Astrocyte (in vitro differentiated cells and primary cell): ENCODE results near the gene AMBP. TPM values are rescaled to one million over a fixed set of nuclear protein-coding genes. Genes with fewer than 3 reads are reported as not detected.

Source experiments
- DNase-seq: peaks from one replicate; pipeline ENCODE4 v3.0.0-alpha.2; 2010; ENCODE audit warnings: low read depth
- FAIRE-seq: peaks from 2 replicates; lab custom pipeline; 2011; peaks lifted over from hg19 to GRCh38; lab: Jason Lieb, UNC
- H2AFZ ChIP-seq: 2 replicates; pipeline ENCODE4 v1.6.0; 2012; ENCODE audit warnings: low read depth, low read length, inconsistent platforms
- H3K27ac ChIP-seq: 2 replicates; pipeline ENCODE4 v1.5.1; 2011; ENCODE audit warnings: low read depth, low read length, inconsistent platforms
- H3K27me3 ChIP-seq: 2 replicates; pipeline ENCODE4 v1.6.0; 2011; ENCODE audit warnings: low read length, inconsistent platforms; ENCODE audit not compliant: insufficient read depth
- H3K36me3 ChIP-seq: 2 replicates; pipeline ENCODE4 v1.5.1; 2011; ENCODE audit warnings: low read length, inconsistent platforms; ENCODE audit not compliant: insufficient read depth
- H3K4me1 ChIP-seq: 2 replicates; pipeline ENCODE4 v1.5.1; 2011; ENCODE audit warnings: low read length, inconsistent platforms; ENCODE audit not compliant: insufficient read depth
- H3K4me2 ChIP-seq: 2 replicates; pipeline ENCODE4 v1.6.0; 2012; ENCODE audit warnings: low read length, inconsistent platforms
- H3K4me3 ChIP-seq: 2 replicates; pipeline ENCODE4 v1.5.1; 2011; ENCODE audit warnings: low read depth, mild to moderate bottlenecking, low read length, inconsistent platforms; ENCODE audit not compliant: insufficient read depth
- H3K79me2 ChIP-seq: 2 replicates; pipeline ENCODE4 v1.6.0; 2012; ENCODE audit warnings: mild to moderate bottlenecking, low read length, inconsistent platforms; ENCODE audit not compliant: insufficient read depth
- H3K9ac ChIP-seq: 2 replicates; pipeline ENCODE4 v1.6.0; 2012; ENCODE audit warnings: mild to moderate bottlenecking, low read length, inconsistent platforms
- H3K9me3 ChIP-seq: 2 replicates; pipeline ENCODE4 v1.5.1; 2012; ENCODE audit warnings: low read depth, mild to moderate bottlenecking, low read length, inconsistent platforms; ENCODE audit not compliant: insufficient read depth
- H4K20me1 ChIP-seq: 2 replicates; pipeline ENCODE4 v1.6.0; 2012; ENCODE audit warnings: low read length, inconsistent platforms; ENCODE audit not compliant: insufficient read depth
- H3K27ac Mint-ChIP-seq: one replicate; pipeline ENCODE4 v1.8.0; 2021; ENCODE audit warnings: mild to moderate bottlenecking, mixed read lengths; ENCODE audit not compliant: unreplicated experiment
- H3K27me3 Mint-ChIP-seq: one replicate; pipeline ENCODE4 v1.8.0; 2021; ENCODE audit warnings: low read depth, mixed read lengths; ENCODE audit not compliant: unreplicated experiment
- H3K36me3 Mint-ChIP-seq: one replicate; pipeline ENCODE4 v1.8.0; 2021; ENCODE audit warnings: low read depth, mixed read lengths; ENCODE audit not compliant: unreplicated experiment
- H3K4me1 Mint-ChIP-seq: one replicate; pipeline ENCODE4 v1.8.0; 2021; ENCODE audit warnings: low read depth, mixed read lengths; ENCODE audit not compliant: unreplicated experiment
- H3K4me3 Mint-ChIP-seq: one replicate; pipeline ENCODE4 v1.8.0; 2021; ENCODE audit warnings: mild to moderate bottlenecking, moderate library complexity, mixed read lengths; ENCODE audit not compliant: unreplicated experiment
- H3K9me3 Mint-ChIP-seq: one replicate; pipeline ENCODE4 v1.8.0; 2021; ENCODE audit warnings: mild to moderate bottlenecking, mixed read lengths; ENCODE audit not compliant: unreplicated experiment
- CTCF ChIP-seq: IDR thresholded peaks from 2 replicates; pipeline ENCODE4 v1.5.1; 2011; ENCODE audit warnings: low read depth, mild to moderate bottlenecking, inconsistent platforms, low read length, moderate library complexity; ENCODE audit not compliant: insufficient read depth
- EZH2 ChIP-seq: IDR thresholded peaks from 2 replicates; pipeline ENCODE4 v1.6.1; 2012; ENCODE audit warnings: mild to moderate bottlenecking, low read length, inconsistent platforms; ENCODE audit not compliant: insufficient read depth
- total RNA-seq: library from RNA; stranded (reverse); gene quantifications from 2 replicates; pipeline ENCODE4 v1.2.1, GENCODE V29; 2021

Gene AMBP
- total RNA-seq, 1 donor from 2014 or later = not detected

- peaks cover 9% of the 10 kb centered on the region for H3K36me3 ChIP-seq
- H3K9me3 ChIP-seq = no peaks in the 10 kb centered on the region
- H3K4me2 ChIP-seq = no peak overlapping the region
- no peaks in the 10 kb centered on the region for H3K79me2 ChIP-seq
- H4K20me1 ChIP-seq = no peaks in the 10 kb centered on the region
- Mint-ChIP-seq H3K27me3 (no peaks in the 10 kb centered on the region), H3K36me3 (peaks cover 62% of the 10 kb centered on the region), H3K4me3 (no peak overlapping the region), H3K4me1 (peaks cover 7% of the 10 kb centered on the region), H3K9me3 (peaks cover 6% of the 10 kb centered on the region), H3K27ac (no peak overlapping the region)
- FAIRE-seq (no peak), DNase-seq (no peak)
- no peaks in the 10 kb centered on the region for H3K27me3 ChIP-seq
- H3K4me1 ChIP-seq = no peaks in the 10 kb centered on the region
- no peak overlapping the region for H3K9ac ChIP-seq
- no peak overlapping the region for H2AFZ ChIP-seq
- H3K27ac ChIP-seq = no peak overlapping the region
- TF ChIP-seq CTCF (no peak), EZH2 (no peak)
- H3K4me3 ChIP-seq = no peak overlapping the region
These were observed 50.1 kb downstream of the AMBP start for GRCh38 chr9:114027863-114028465.

GRCh38 chr9:114027159-114027862 is 50.8 kb downstream of the AMBP start:
- H3K4me1 Mint-ChIP-seq = peaks cover 7% of the 10 kb centered on the region
- H3K79me2 ChIP-seq = no peaks in the 10 kb centered on the region
- H3K4me2 ChIP-seq = no peak overlapping the region
- H3K9ac ChIP-seq = no peak overlapping the region
- FAIRE-seq = no peak
- peak overlapping the region; percentile 34 for H3K27ac Mint-ChIP-seq
- no peak overlapping the region for H2AFZ ChIP-seq
- H3K27me3 ChIP-seq = no peaks in the 10 kb centered on the region
- H3K4me3 Mint-ChIP-seq = no peak overlapping the region
- H3K36me3 ChIP-seq = peaks cover 12% of the 10 kb centered on the region
- DNase-seq = no peak
- H3K27ac ChIP-seq = no peak overlapping the region
- H3K9me3 Mint-ChIP-seq = peaks cover 9% of the 10 kb centered on the region
- no peaks in the 10 kb centered on the region for H4K20me1 ChIP-seq
- H3K4me1 ChIP-seq = no peaks in the 10 kb centered on the region
- TF ChIP-seq CTCF (no peak), EZH2 (no peak)
- peaks cover 61% of the 10 kb centered on the region for H3K36me3 Mint-ChIP-seq
- no peaks in the 10 kb centered on the region for H3K27me3 Mint-ChIP-seq
- peaks cover 4% of the 10 kb centered on the region for H3K9me3 ChIP-seq
- H3K4me3 ChIP-seq = no peak overlapping the region

GRCh38 chr9:114026335-114026734 is 51.8 kb downstream of the AMBP start:
- H3K4me1 Mint-ChIP-seq = peaks cover 7% of the 10 kb centered on the region
- H3K27me3 ChIP-seq = no peaks in the 10 kb centered on the region
- peaks cover 69% of the 10 kb centered on the region for H3K36me3 Mint-ChIP-seq
- FAIRE-seq (no peak), DNase-seq (no peak)
- no peak for TF ChIP-seq CTCF
- TF ChIP-seq EZH2 = no peak
- no peaks in the 10 kb centered on the region for H3K79me2 ChIP-seq
- no peak overlapping the region for H3K27ac Mint-ChIP-seq
- no peak overlapping the region for H3K4me2 ChIP-seq
- H3K9me3 Mint-ChIP-seq = peaks cover 9% of the 10 kb centered on the region
- no peaks in the 10 kb centered on the region for H3K27me3 Mint-ChIP-seq
- H3K27ac ChIP-seq = no peak overlapping the region
- H3K4me3 ChIP-seq = no peak overlapping the region
- no peaks in the 10 kb centered on the region for H4K20me1 ChIP-seq
- no peak overlapping the region for H3K9ac ChIP-seq
- no peak overlapping the region for H3K4me3 Mint-ChIP-seq
- peaks cover 4% of the 10 kb centered on the region for H3K9me3 ChIP-seq
- no peak overlapping the region for H2AFZ ChIP-seq
- peaks cover 12% of the 10 kb centered on the region for H3K36me3 ChIP-seq
- no peaks in the 10 kb centered on the region for H3K4me1 ChIP-seq
